Right renal pelvis (tissue), 4 donors: ENCODE results near the gene MAPKBP1. TPM values are rescaled to one million over a fixed set of nuclear protein-coding genes. Genes with fewer than 3 reads are reported as not detected.
"Not testable (repeated sequence)": the region's sequence is repeated elsewhere in the genome, so short reads cannot be mapped to it uniquely, and the experiment has no call there.

Experiments
- DNase-seq, 4 donors: peaks; one replicate each; pipeline ENCODE4 v3.0.0-alpha.2; 2013; ENCODE audit warnings: low read depth in 4 of 4, low spot score in 3 of 4, missing footprints in 1 of 4
- polyA plus RNA-seq, 4 donors: library from polyadenylated mRNA; unstranded; fragments of 120-200 nt; gene quantifications; one replicate each; pipeline ENCODE4 v1.2.1, GENCODE V29; 2013; ENCODE audit not compliant: insufficient read length in 4 of 4

MAPKBP1 gene
- polyA plus RNA-seq, 4 donors = 12.3 to 15.5 (median 13.3) TPM

- DNase-seq = no peak
Observed at GRCh38 chr15:41824062-41824745, 49.9 kb downstream of the MAPKBP1 start.

GRCh38 chr15:41825145-41825544, 50.9 kb downstream of the MAPKBP1 start:
- no peak for DNase-seq

GRCh38 chr15:41825572-41826535, 51.6 kb downstream of the MAPKBP1 start:
- no peak for DNase-seq

- no peak for DNase-seq
Observed at GRCh38 chr15:41827290-41827879, 53.1 kb downstream of the MAPKBP1 start.

- peak; percentile 77 to 87 (median 80) for DNase-seq
Observed at GRCh38 chr15:41827880-41828806, 53.9 kb downstream of the MAPKBP1 start, which contains the start of gene JMJD7. TSS of gene JMJD7 (plus strand) at chr15:41828092. CDS start at chr15:41828125, 33 bp downstream.

- DNase-seq = no peak
Observed at GRCh38 chr15:41828807-41829141, 54.5 kb downstream of the MAPKBP1 start.

- DNase-seq = no peak
Observed at GRCh38 chr15:41829959-41830646, 55.8 kb downstream of the MAPKBP1 start.

GRCh38 chr15:41831291-41831690, 57.0 kb downstream of the MAPKBP1 start:
- not testable (repeated sequence) for DNase-seq

GRCh38 chr15:41832208-41832607, 57.9 kb downstream of the MAPKBP1 start:
- no peak for DNase-seq

GRCh38 chr15:41832875-41833274, 58.6 kb downstream of the MAPKBP1 start:
- no peak for DNase-seq

GRCh38 chr15:41834096-41834495, 59.8 kb downstream of the MAPKBP1 start:
- no peak for DNase-seq

- no peak for DNase-seq
Observed at GRCh38 chr15:41836073-41836472, 61.8 kb downstream of the MAPKBP1 start.

GRCh38 chr15:41836713-41837454, 62.6 kb downstream of the MAPKBP1 start:
- DNase-seq = no peak

- DNase-seq = no peak
Observed at GRCh38 chr15:41838400-41838897, 64.2 kb downstream of the MAPKBP1 start, which contains the start of gene PLA2G4B. TSS of gene PLA2G4B (plus strand) at chr15:41838847. CDS start at chr15:41838914, 67 bp downstream.

GRCh38 chr15:41839781-41840491, 65.7 kb downstream of the MAPKBP1 start:
- no peak for DNase-seq

- DNase-seq = no peak
Observed at GRCh38 chr15:41840673-41841072, 66.4 kb downstream of the MAPKBP1 start.

GRCh38 chr15:41841131-41841530, 66.8 kb downstream of the MAPKBP1 start:
- no peak for DNase-seq

GRCh38 chr15:41842229-41842628, 67.9 kb downstream of the MAPKBP1 start:
- DNase-seq = no peak
